Right forelimb (tissue), 1 donor: ENCODE data around the gene C19orf25.

Experiments
- DNase-seq: peaks from one replicate; pipeline ENCODE4 v3.0.0-alpha.2; 2018

The C19orf25 gene

GRCh38 chr19:1427221-1427920 is 51.6 kb downstream of the C19orf25 start:
- no peak for DNase-seq

- no peak for DNase-seq
Observed at GRCh38 chr19:1426736-1427135, 52.3 kb downstream of the C19orf25 start.

- no peak for DNase-seq
Observed at GRCh38 chr19:1425902-1426301, 53.1 kb downstream of the C19orf25 start.

GRCh38 chr19:1425102-1425837 is 53.7 kb downstream of the C19orf25 start:
- no peak for DNase-seq

- DNase-seq, result no peak
Observed at GRCh38 chr19:1424192-1424955, 54.6 kb downstream of the C19orf25 start.

- DNase-seq, result no peak
Observed at GRCh38 chr19:1423436-1424191, 55.4 kb downstream of the C19orf25 start.
